ENCODE measurements around the gene PRKAG1. TPM values are rescaled to one million over a fixed set of nuclear protein-coding genes. Genes with fewer than 3 reads are reported as not detected.
A peak's percentile ranks its signal among the peaks of the same experiment; 100 is the strongest.

The PRKAG1 gene
- total and polyA plus RNA-seq, 10 of the 15 experiments (the other 5 are each of a cell fraction or from before 2014, with no cell fraction given) = 44.5 to 91.6 (median 60.9) TPM

GRCh38 chr12:49018261-49019119 lies at the start of gene PRKAG1 (continued):
- peak; percentile 83 for TF ChIP-seq ZNF687 (IDR thresholded peaks at IDR 0.05)
- TF ChIP-seq IKZF1 (conservative IDR thresholded peaks at IDR 0.05) = peak; percentile 85
- TF ChIP-seq NR2C1 (IDR thresholded peaks at IDR 0.05) = 0 out of 2 replicates have a peak, but pooled peaks have one; percentile 21
- peak; percentile 89 for TF ChIP-seq ELK1 (IDR thresholded peaks at IDR 0.05; ENCODE audit: low read depth, low read length)
- no peak for TF ChIP-seq BCLAF1 (IDR thresholded peaks at IDR 0.05)
- TF ChIP-seq ZNF217 (IDR thresholded peaks at IDR 0.05) = no peak
- TF ChIP-seq CREB1 (IDR thresholded peaks at IDR 0.05; ENCODE audit: low read depth) = peak; percentile 96
- TF ChIP-seq HSF1 (IDR thresholded peaks at IDR 0.05; ENCODE audit: low read depth, low read length) = no peak
- TF ChIP-seq JUNB (IDR thresholded peaks at IDR 0.05) = no peak
- no peak; the same call in 1 of the 2 replicates for TF ChIP-seq DPF2 (IDR thresholded peaks at IDR 0.05)
- TF ChIP-seq SREBF2 (IDR thresholded peaks at IDR 0.05; ENCODE audit: low read length) = peak; percentile 61; the same call in 1 of the 2 replicates
- TF ChIP-seq POU2F2 (IDR thresholded peaks at IDR 0.05; ENCODE audit: borderline replicate concordance, low read depth, low read length) = peak; percentile 90
- no peak; the same call in 1 of the 2 replicates for TF ChIP-seq TCF7 (IDR thresholded peaks at IDR 0.05; ENCODE audit: borderline replicate concordance)
- TF ChIP-seq RAD21 (IDR thresholded peaks at IDR 0.05; ENCODE audit: insufficient read depth, low read depth, low read length) = peak; percentile 36; the same call in 1 of the 2 replicates
- no peak for TF ChIP-seq ZBTB4 (CRISPR knock-in tag; IDR thresholded peaks at IDR 0.05)
- peak; percentile 97 for TF ChIP-seq POLR2AphosphoS5 (IDR thresholded peaks at IDR 0.05; ENCODE audit: low read length)

Measured in GM12878 (cell line).